Natural killer cell (primary cell): Measurements from ENCODE around the gene CH25H. TPM values are rescaled to one million over a fixed set of nuclear protein-coding genes. Genes with fewer than 3 reads are reported as not detected.

Experiments used
- ATAC-seq, 3 donors: fragments of 150-1000 bp in 2 of 3; fragments of 200-7000 bp in 1 of 3; cut with Tn5 transposase; 1 replicate in 1 of 3; 2 replicates in 2 of 3; pipeline ENCODE4 v1.10.0; 2021; ENCODE audit warnings: mild to moderate bottlenecking in 2 of 3, moderate library complexity in 2 of 3
- DNase-seq, 2 donors: peaks; one replicate each; pipeline versions ENCODE4 v3.0.0 to v3.0.0-alpha.2; 2013 to 2021; ENCODE audit warnings: mixed read lengths in 1 of 2
- H3K27ac ChIP-seq: one replicate; pipeline ENCODE4 v1.5.1; 2013; ENCODE audit warnings: mild to moderate bottlenecking, low read length
- H3K27me3 ChIP-seq: one replicate; pipeline ENCODE4 v1.6.1; 2013; ENCODE audit warnings: low read length; ENCODE audit not compliant: control insufficient read depth, insufficient read depth
- H3K36me3 ChIP-seq: one replicate; pipeline ENCODE4 v1.6.1; 2013; ENCODE audit warnings: low read length; ENCODE audit not compliant: control insufficient read depth, insufficient read depth
- H3K4me1 ChIP-seq: one replicate; pipeline ENCODE4 v1.6.1; 2013; ENCODE audit warnings: low read length; ENCODE audit not compliant: control insufficient read depth, insufficient read depth
- H3K4me3 ChIP-seq: one replicate; pipeline ENCODE4 v1.5.1; 2013; ENCODE audit warnings: low read length
- H3K9me3 ChIP-seq: one replicate; pipeline ENCODE4 v1.6.1; 2013; ENCODE audit warnings: low read length; ENCODE audit not compliant: control insufficient read depth, insufficient read depth
- H3K27ac Mint-ChIP-seq, 2 donors: one replicate each; pipeline ENCODE4 v1.8.0; 2022; ENCODE audit warnings: mild to moderate bottlenecking in 2 of 2, mixed read lengths in 2 of 2, moderate library complexity in 1 of 2
- H3K27me3 Mint-ChIP-seq, 2 donors: one replicate each; pipeline ENCODE4 v1.8.0; 2022; ENCODE audit warnings: low read depth in 2 of 2, mixed read lengths in 2 of 2
- H3K36me3 Mint-ChIP-seq: one replicate; pipeline ENCODE4 v1.8.0; 2022; ENCODE audit warnings: mixed read lengths
- H3K4me1 Mint-ChIP-seq, 2 donors: one replicate each; pipeline ENCODE4 v1.8.0; 2022; ENCODE audit warnings: mixed read lengths in 2 of 2
- H3K4me3 Mint-ChIP-seq: one replicate; pipeline ENCODE4 v1.8.0; 2022; ENCODE audit warnings: mild to moderate bottlenecking, moderate library complexity, mixed read lengths
- H3K9me3 Mint-ChIP-seq, 2 donors: one replicate each; pipeline ENCODE4 v1.8.0; 2022; ENCODE audit warnings: mixed read lengths in 2 of 2
- WGBS: methylation state at CpG from one replicate; pipeline ENCODE4 v1.1.7; 2013; ENCODE audit warnings: missing lambda C conversion rate; ENCODE audit not compliant: insufficient coverage; 5-methylcytosine and 5-hydroxymethylcytosine counted together
- intact Hi-C: fragments of 100-400 bp; cut with micrococcal nuclease; formaldehyde crosslinking; loops from one replicate; pipeline ENCODE4 v1.14.2; 2022
- total RNA-seq, 4 donors: library from RNA; stranded (reverse); fragments of 120-200 nt in 1 of 4; gene quantifications; one replicate each; pipeline versions ENCODE4 v1.2.3 to v1.2.4, GENCODE V29; 2013 to 2022
- TF ChIP-seq, protein P1 (sequence below): fragments of 200-600 bp; IDR thresholded peaks from one replicate; pipeline ENCODE4 v1.8.0; 2022; ENCODE audit warnings: antibody characterized with exemption

Gene CH25H
- total RNA-seq, 3 donors from 2014 or later (not counting 1 experiment from before 2014, with no cell fraction given) = 0.20 TPM; not detected in 2

DNA sequence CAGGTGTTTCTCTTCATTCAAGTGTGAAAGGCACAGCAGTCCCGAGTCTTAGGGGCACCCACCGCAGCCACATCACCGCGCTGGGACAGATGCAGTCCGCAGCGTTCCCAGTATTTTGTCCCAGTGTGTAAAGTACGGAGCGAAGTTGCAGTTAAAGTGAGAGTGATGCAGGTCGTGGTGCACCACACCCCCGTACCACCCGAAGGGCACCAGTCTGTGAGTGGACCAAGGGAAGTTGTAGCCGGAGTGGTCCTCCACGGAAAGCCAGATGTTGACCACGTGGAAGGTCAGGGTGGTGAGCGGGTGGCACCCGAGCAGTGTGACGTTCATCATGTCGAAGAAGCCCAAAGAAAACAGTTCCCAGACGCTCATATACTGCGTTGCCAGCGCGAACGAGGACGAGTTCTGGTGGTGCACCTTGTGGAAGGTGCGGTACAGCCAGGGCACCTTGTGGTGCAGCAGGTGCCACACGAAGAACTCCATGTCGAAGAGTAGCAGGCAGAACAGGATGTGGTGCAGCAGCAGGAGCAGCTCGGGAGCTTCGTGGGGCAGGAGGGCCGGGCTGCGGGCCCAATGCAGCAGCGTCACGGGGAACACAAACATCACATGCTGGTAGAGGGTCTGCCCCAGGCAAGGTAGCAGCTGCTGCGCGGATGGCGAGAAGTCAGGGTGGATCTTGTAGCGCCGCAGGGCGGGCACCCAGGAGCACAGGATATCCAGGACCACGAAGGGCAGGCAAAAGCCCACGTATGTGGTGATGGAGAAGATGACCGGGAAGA, 526 bp downstream of the CH25H start:
- DNase-seq = peak in 1 of 2 donors; percentile 74
- no peaks in the 10 kb centered on the region for H3K9me3 Mint-ChIP-seq
- no peaks in the 10 kb centered on the region for H3K36me3 ChIP-seq
- H3K9me3 ChIP-seq = no peaks in the 10 kb centered on the region
- peak overlapping the region in 1 of 2 donors; percentile 70 for H3K27ac Mint-ChIP-seq
- peaks cover 40 to 52% of the 10 kb centered on the region in 2 donors for H3K27me3 Mint-ChIP-seq
- H3K4me1 Mint-ChIP-seq = peaks cover 15 to 17% of the 10 kb centered on the region in 2 donors
- H3K27me3 ChIP-seq = peaks cover 40% of the 10 kb centered on the region
- peak; percentile 62 to 68 (median 67) for ATAC-seq
- WGBS = 10% methylated on average over 42 of the region's 42 CpGs
- peak overlapping the region; percentile 35 for H3K4me3 ChIP-seq
- TF ChIP-seq, protein P1, sequence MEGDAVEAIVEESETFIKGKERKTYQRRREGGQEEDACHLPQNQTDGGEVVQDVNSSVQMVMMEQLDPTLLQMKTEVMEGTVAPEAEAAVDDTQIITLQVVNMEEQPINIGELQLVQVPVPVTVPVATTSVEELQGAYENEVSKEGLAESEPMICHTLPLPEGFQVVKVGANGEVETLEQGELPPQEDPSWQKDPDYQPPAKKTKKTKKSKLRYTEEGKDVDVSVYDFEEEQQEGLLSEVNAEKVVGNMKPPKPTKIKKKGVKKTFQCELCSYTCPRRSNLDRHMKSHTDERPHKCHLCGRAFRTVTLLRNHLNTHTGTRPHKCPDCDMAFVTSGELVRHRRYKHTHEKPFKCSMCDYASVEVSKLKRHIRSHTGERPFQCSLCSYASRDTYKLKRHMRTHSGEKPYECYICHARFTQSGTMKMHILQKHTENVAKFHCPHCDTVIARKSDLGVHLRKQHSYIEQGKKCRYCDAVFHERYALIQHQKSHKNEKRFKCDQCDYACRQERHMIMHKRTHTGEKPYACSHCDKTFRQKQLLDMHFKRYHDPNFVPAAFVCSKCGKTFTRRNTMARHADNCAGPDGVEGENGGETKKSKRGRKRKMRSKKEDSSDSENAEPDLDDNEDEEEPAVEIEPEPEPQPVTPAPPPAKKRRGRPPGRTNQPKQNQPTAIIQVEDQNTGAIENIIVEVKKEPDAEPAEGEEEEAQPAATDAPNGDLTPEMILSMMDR = no peak
- peak overlapping the region; percentile 89 for H3K4me3 Mint-ChIP-seq
- no peak overlapping the region for H3K27ac ChIP-seq
- no peaks in the 10 kb centered on the region for H3K36me3 Mint-ChIP-seq
- H3K4me1 ChIP-seq = peaks cover 24% of the 10 kb centered on the region
- intact Hi-C loops = no loop called here

DNA sequence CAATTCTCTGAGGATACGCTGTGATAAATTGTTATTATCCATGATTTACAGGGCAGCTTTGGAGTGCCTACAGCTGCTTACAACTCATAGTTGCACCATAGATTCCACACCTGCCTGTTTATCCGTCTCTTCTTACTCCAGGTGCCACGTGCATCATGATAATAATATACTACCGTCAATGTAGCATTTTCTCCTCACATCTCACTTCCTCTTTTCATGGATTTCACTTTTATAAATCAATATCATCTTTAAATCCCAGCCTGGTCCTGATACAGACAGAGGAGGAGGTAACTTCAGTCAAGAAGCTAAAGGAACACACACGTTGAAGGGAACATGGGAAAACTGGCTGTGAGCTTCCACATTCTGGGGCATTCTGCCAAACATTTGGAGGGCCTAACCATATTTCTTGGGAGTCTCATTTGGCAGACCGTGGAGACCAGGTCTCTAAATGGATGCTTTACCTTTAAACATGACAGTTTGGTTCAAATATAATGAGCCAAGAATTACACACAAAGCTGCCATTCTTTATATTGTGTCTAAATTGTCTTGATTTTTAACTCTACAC, 2.4 kb downstream of the CH25H start:
- H3K4me3 Mint-ChIP-seq = no peak overlapping the region
- intact Hi-C loops = no loop called here

DNA sequence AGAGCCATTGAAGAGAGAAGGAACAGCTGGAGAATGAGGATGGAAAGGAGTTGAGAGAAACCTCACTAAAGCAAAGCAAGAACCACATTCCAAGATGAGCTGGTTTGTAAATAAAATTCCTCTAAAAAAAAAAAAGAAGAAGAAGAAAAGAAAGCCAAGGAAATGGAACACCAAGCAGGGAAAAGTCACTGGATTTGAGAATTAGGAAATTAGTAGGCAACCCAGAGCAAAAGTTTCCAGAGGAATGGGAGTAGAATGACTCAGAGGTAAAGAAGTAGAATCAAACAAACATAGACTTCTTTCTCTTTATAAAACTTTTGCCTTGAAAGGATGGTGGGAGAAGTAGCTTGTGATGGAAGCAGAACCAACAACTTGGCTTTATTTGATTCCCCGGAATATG, 3.9 kb downstream of the CH25H start:
- WGBS = 100% methylated on average over 1 of the region's 1 CpG
- H3K27me3 ChIP-seq = peaks cover 21% of the 10 kb centered on the region
- H3K27ac ChIP-seq = no peak overlapping the region
- DNase-seq (no peak), ATAC-seq (no peak)
- no peaks in the 10 kb centered on the region for H3K9me3 Mint-ChIP-seq
- TF ChIP-seq, protein P1 = no peak
- peaks cover 20% of the 10 kb centered on the region for H3K4me1 ChIP-seq
- intact Hi-C loops = no loop called here
- no peak overlapping the region for H3K4me3 Mint-ChIP-seq
- peaks cover 23 to 26% of the 10 kb centered on the region in 2 donors for H3K27me3 Mint-ChIP-seq
- no peaks in the 10 kb centered on the region for H3K9me3 ChIP-seq
- no peak overlapping the region for H3K27ac Mint-ChIP-seq
- no peak overlapping the region for H3K4me3 ChIP-seq
- H3K4me1 Mint-ChIP-seq = peaks cover 15 to 25% of the 10 kb centered on the region in 2 donors
- no peaks in the 10 kb centered on the region for H3K36me3 ChIP-seq
- no peaks in the 10 kb centered on the region for H3K36me3 Mint-ChIP-seq

More for the DNA sequence above, 2.4 kb downstream of the CH25H start:
- H3K27me3 Mint-ChIP-seq = peaks cover 33 to 37% of the 10 kb centered on the region in 2 donors
- Histone ChIP-seq H3K27me3 (peaks cover 33% of the 10 kb centered on the region), H3K27ac (no peak overlapping the region), H3K9me3 (no peaks in the 10 kb centered on the region), H3K4me1 (peaks cover 24% of the 10 kb centered on the region), H3K4me3 (no peak overlapping the region), H3K36me3 (no peaks in the 10 kb centered on the region)
- DNase-seq (no peak), ATAC-seq (no peak)
- H3K27ac Mint-ChIP-seq = no peak overlapping the region
- peaks cover 15 to 18% of the 10 kb centered on the region in 2 donors for H3K4me1 Mint-ChIP-seq
- H3K36me3 Mint-ChIP-seq = no peaks in the 10 kb centered on the region
- TF ChIP-seq, protein P1 = no peak
- WGBS = 76% methylated on average over 5 of the region's 6 CpGs
- H3K9me3 Mint-ChIP-seq = no peaks in the 10 kb centered on the region
